GM19468 (cell line): Measurements from ENCODE around the gene POLR2L.

Experiments
- ATAC-seq: cut with Tn5 transposase; IDR thresholded peaks from one replicate; pipeline ENCODE4 v1.9.1; 2021; ENCODE audit warnings: mild to moderate bottlenecking, moderate library complexity, moderate number of reproducible peaks; ENCODE audit not compliant: unreplicated experiment; ENCODE audit errors: extremely low read depth

The POLR2L gene

DNA sequence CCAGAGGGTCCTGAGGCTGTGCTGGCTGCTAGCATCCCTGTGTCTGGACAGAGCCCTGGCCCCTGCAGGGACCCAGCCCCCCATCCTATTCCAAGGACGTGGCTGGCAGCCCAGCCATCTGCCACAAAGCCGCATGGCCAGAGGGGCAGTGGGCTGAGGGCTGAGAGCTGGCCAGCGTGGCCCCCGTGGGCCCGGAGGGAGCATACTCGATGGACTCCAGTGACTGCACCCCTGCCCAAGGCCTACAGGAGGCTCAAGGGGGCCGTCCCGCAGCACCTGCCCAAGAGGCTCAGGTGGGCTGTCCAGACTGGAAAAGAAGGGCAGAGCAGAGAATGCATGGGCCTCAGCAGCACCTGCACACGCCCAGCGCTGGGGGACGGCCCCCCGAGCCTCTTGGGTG is 13.5 kb upstream of the POLR2L start:
- ATAC-seq: no peak

DNA sequence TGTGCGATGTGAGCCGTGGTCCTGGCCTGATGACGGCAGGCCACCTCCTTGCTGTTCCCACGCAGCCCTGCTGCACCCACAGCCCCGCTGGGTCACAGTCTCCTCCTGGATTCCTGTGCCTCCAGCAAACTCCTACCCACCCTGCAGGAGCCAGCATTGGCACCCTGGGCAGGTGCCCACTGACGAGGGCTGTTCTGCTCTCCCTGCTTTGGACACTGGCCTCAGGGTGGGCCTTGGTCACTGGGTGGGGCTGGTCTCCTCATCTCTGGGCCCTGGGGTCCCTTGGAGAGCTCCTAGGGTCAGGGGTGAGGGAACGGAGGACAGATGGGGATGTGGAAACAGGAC is 13.0 kb upstream of the POLR2L start:
- no peak for ATAC-seq

DNA sequence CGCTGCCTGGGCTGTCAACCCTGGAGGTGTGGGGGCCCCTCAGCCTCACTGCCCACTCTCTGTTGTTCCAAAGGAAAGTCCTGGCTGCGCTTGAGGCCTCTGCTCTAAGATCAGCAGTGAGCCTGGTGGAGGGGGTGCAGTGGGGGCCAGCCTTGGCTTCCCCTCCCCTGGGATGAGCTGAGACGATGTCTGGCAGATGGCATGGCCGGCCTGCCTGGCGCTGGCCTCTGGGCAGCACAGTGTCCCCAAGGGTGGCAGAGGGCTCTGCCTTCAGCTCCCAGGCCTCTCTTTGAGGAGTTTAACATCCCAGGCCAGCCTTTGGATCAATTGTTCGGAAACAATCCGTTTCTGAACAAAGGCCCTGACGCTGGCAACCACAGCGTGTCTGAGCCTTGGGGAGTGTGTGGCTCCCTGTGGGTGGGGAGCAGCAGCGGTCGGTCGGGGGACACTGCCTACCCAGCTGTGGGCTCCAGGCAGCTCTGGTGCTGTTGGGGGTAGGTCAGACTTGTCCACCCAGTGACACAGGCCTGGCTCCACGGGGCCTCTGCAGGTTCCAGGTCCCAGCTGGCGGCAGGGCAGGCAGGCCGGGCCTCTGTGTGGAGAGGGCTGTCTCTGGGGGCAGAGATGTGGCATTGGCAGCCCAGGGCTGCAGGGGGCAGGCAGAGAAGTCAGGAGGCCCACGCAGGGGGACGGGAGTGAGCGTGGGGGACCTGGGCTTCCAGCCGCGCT is 12.4 kb upstream of the POLR2L start:
- ATAC-seq: no peak

DNA sequence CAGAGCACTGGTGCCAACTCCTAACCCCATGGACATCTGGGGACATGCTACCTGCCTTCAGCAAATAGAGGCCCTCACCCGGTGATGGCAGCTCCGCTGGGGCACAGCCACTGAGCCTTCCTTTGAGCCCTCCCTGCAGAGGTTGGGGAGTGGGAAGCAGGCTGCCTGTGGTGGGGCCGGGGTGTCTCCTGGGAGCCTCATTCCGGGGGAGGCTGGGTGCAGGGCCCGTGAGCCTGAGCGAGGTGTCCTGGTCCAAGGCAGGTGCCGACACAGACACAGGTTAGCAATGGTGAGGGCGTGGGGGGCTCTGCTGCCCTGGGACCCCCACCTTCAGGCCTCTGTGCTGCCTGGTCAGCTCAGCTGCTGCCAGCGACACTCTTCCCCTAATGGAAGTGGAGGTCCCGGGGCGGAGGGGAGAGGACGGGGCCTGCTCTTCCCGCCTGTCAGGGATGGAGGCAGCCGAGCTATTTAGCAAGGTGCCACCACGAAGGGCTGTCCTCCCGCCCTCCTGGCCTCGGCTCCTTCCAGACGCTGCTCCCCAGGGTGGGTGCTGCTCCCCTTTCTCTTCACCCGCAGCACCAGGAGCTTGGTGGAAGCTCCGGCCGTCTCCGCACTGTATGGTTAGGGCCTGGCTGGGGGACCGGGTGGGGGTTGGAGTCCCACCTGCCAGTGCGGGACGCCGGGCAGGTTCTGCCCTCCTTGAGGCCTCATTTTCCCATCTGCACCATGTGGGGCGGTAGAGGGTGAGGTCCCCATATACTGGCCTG is 11.5 kb upstream of the POLR2L start:
- ATAC-seq: no peak

DNA sequence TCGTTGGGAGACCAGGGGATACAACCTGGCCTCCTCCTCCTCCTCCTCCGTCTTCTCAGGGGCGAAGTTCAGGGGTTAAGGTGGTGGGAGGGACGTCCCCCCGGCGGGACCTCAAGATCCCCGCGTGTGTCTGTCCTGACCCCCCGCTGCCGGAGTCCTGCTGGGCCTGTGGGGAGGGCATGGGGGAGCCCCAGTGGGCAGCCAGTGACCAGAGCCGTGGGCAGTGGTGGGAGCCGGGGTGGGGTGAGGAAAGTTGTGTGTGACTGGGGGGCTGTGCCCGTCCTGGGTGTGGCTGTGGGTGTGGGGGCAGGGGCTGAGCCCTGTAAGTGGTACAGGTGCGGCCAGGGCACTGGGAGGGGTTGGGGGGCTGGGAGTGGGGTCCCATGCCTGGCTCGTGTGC is 10.4 kb upstream of the POLR2L start:
- ATAC-seq: no peak

DNA sequence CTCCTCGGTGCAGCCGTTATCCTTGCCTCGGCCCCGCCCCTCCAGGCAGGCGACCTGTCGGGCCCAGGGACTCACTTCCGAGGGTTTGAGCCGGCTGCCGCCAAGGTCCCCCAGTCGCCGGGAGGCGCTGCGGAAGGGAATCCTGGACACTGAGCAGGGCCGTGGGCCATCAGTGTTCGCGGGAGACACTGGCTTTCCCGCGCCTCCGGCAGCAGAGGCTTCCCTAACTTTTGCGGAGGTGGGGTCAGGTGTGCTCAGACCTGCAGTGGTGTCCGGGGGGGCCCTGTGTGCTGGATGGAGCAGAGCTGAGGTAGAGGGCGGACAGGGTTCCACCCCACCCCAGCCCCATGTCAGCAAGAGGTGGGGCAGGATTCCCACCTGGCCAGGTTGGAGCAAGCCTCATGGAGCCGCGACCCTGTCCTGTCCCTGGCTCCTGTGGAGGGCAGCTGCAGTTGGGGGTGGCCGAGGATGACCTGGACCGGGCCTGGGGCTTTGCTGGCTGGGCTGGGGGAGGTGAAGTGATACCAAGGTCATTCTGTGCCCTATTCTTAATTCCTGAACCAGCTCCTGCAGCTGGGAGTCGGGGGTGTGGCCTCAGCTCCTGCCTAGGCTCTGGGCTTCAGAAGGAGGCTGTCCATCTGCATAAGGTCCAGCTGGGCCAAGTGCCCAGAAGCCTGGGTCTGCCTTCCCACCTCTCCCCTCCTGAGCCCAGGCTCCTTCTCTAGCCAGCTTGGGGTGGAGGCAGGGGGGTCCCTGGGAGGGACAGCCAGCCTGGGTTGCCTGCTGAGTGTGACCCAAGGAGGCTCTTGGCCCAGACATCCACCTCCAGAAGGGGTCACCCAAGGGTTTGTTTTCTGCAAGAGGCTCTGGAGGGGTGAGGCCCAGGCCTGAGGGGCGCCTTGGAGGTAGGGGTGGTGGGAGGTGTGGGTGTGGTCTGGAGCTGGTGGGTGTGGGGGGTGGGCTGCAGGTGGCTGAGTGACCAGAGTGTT is 8.7 kb upstream of the POLR2L start:
- ATAC-seq: no peak

DNA sequence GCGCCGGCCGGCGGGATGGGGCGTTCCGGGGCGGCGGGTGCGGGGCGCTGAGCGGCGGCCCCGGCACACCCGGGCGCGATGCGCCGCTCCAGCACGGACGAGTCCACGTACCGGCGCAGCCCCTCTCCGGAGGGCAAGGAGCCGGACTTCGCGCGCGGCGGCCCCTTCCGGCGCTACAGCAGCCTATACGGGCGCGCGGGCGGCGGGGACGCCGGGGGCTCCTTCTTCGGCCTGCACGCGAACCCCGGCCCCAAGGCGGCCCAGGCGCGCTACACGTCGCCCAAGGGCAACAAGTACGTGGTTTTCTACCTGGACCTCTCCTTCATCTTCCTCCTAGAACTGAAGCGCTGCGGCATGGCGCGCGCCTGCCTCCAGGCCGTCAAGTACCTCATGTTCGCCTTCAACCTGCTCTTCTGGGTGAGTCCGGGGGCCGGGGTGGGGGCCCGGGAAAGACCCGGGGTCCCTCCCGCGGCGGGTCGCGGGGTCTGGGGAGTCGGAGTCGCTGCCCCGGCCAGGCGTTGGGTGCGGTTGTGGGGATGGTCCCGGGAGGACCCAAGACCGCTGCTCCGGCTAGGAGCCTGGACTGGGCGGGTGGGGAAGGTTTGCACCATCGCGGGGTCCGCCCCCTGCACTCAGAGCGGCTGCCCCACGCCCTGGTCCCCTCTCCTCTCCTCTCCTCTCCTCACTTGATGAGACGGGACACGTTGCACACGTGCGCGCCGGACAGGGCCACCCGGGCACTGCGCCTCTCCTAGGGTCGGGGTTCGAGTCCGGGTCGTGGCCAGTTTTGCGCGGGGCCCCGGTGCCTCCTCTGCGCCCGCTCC is 7.8 kb upstream of the POLR2L start:
- no peak for ATAC-seq

DNA sequence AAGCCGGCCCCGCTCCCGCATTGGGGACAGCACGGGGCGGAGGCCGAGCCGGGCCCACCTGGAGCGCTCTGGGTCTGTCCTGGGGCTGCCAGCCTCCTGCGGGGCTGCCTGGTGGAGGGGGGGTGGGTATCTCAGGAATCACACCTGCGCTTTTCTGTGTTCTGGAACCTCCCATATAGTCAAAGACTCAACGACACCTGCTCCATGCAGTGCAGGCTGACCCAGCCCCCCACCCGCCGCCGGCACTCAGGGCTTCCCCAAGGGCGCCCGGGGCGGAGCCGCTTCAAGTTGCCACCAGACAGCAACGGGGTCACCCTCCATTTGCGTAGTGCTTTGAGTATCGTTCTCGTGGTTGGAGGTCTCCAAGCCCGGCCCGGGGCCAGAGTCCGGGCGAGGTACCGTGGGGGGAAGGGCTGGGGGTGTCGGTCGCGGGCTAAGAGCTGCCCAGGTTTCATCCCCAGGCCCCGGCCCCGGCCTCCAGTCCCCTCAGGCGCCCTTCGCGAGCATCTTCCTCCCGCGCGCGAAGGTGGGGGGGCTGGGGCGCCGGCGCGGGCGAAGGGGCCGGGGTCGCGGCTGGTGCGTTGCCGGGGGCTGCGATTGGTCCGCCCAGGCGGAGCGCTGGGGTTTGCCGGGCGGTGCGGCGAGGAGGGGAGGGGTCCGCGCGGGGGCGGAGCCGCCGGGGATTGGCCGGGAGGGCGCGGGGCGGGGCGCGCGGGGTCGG is 6.9 kb upstream of the POLR2L start:
- no peak for ATAC-seq

DNA sequence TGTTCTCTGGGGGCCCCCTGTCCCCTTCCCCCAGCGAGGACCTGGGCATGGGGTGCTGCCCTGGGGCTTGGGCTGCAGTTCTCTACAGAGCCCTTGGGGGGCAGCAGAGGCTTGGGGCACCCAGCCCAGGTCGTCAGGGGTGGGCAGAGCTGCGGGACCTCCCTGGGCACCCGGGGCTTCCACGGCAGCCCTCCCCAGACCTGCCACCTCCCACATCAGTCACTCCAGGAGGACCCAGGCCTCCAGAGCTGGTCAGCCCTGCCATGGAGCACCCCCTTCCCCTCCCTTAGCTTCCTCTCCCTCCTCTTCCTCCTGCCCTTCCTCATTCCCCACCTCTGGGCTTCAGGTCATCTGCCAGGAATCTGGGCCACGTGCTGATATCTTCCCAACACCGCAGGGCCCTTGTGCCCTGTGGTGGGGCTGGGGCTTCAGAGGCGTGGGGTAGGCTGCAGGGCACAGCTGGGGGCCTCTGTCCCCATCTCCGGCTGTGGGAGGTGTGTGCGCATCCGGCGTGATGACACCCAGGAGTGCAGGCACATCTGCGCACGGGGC is 6.1 kb upstream of the POLR2L start:
- ATAC-seq: no peak

DNA sequence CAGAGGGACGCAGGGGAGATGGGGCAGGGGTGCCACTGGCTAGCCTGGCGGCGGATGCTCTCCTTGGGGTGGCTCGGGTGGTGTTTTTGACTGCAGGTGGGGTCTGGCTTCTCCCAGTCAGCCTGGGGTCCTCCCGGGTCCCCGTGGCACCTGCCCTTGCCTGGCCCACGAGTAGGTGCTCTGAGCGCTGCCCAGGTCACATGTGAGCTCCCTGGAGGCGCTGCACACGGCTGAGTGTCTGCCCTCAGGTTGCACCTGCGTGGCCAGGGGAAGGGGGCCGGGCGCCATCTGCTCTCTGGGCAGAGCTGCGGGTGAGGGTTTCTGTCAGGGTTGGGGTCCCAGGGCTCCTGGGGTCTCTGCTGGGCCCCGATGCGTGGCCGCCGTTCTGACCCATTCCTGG is 5.5 kb upstream of the POLR2L start:
- no peak for ATAC-seq

DNA sequence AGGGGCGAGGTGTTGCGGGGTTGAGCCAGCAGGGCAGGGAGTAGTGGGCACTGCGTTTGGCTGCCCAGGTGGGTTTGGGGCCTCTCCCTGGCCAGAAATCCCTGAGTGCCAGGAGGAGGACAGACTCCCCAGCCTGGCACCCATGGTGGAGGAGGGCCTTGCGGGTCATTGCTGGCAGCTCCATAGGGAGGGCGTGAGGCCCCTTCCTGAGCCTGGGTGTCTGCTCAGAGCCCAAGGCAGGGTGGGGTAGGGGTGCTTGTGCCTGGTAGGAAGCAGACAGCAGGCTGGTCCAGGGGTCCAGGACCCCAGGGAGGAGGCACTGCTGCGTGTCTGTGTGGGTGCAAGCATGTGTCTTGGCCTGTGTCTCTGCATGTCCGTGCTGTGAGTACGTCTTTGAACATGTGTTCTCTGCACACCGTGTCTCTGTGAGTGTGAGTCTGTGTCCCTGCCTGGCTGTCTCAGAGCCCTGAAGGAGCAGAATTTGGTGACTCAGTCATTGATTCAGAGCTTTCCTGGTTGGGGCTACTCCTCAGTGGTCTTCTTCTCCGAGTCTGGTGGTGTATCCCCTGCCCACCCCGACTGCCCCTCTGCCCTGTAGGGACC is 4.3 kb upstream of the POLR2L start:
- ATAC-seq: no peak

DNA sequence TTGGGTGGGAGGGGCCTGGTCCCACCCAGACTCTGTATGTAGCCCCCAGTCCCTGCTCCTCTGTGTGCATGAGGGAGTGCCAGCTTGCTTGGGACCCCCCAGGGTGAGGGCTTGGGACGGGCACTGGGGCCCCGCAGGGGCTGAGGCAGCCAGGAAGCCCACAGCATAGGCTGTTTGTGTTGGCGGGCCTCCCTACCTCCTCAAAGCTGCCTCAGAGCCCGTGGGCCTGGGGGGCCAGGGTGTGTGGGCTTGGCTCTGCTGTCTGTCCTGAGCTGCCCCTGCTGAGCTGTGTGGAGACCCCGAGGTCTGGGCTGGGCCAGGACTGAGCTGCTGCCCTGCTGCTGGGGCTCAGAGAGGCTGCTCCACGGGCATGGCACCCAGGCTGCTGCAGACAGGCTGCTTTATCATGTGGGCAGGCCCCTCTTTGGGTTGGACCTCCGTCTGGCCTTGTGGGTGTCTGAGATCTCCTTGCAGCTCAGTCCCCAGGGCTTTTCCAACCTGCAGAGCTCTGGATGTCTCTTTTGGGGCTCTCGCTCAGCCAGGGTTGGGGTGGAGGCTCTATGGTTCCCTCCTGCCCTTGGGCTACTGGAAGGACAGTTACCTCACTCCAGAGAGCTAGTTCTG is 3.7 kb upstream of the POLR2L start:
- ATAC-seq: no peak

DNA sequence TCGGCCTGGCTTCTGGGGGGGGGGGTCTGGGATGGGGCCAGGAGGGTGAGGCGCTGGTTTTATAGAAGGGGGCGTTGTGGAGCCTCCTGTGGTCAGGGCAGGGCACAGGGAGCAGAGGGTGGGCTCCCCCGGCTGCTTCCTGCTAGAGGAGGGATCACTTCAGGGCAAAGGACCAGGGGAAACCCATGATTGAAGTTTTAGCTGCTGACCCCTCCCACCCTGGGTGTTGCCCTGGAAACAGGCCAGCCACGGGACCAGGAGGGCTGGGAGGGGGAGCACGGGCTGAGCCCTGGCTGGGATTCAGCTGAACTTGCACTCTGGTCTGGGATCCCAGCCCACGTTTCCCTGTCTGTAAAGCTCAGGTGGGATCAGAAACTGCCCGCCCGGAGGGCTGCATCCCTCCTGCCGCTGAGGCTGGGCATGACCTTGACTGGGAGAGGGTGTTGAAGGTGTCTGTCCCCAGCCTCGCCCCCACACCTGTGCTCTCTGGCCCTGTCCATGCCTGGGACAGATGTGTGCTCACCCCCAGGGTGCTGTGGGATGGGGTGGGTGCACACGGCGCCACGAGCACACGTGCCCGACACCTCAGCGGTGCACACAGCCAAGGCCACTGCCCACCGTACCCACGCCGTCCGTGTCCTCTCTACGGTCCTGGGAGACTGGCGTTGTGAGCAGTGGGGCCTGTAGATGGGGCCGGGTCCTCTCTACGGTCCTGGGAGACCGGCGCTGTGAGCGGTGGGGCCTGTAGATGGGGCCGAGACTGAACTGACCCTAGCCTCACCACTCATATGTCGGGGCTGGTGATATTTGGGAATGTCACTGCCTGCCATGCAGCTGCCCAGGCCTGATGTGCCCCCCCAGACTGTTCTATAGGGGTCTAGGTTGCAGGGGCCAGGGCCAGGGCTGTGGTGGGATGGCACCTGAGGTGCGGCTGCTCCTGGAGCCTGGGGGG is 2.6 kb upstream of the POLR2L start:
- no peak for ATAC-seq

DNA sequence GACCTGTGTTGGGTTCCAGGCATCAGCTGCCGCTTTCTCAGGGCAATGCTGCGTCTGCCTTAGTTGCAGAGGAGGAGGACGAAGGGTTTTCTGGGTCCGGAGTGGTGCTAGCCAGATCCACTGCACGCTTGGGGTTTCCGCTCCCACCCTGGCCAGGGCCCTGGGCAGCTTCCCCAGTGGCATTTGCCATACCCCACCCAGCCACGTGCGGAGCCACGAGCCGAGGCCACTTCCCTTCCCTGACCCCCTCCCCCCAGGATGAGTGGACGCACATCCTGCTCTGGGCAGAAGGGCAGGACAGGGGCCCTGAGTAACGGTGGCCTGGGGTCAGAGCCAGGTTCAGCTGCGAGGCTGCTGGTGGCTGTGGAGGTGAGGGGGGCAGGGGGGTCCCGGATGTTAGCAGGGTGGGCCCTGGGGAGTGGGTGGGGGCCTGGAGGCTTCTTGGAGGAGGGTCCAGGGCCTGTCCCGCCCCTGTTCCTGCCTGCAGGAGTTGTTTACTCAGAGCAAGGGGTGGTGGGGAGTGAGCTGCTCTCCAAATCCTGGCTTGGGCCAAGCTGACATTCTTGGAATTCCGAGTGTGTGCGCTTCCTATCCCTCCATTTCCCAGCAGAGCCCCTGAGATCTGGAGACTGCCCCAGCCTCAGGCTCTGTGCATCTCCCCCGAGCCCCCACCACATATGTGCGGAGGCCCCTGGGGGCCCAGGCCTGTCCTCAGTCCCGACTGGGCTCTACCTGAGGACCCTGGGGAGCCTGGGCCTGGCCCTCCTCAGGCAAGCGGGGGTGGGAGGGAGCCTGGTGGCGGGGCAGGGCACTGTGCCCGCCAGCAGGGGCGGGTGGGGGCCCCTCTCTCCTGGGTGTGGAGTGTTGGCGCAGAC is 1.7 kb upstream of the POLR2L start:
- ATAC-seq: no peak

DNA sequence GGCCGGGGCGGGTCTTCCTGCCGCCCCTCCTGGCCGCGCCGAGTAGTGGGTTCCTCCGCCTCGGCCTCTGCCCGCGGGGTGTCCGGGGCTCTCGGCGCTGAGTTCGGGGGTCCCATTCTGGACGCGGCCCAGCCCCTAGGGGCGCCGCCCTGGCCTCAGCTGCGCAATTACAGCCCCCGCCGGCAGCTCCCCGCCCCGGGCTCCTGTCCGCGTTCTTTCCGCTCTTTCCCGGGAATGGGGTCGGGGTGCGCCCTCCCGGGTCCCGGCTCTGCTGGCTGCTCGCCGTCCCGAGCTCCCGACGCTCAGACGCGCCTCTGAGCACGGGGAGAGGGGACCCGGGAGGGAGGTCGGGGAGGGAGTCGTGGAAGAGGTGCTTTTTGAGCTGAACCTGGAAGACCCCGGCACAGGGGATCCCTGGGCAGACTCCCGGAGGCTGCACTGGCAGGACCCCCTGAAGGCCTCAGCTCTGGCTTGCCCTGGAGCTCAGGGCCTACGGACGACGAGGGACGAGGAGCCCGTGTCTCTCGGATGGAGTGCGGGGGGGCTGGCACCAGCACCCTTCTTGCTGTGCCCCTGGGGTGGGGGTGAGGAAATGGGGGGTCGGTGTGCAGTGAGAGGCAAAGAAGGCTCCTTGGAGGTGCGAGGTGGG is 881 bp upstream of the POLR2L start:
- no peak for ATAC-seq

DNA sequence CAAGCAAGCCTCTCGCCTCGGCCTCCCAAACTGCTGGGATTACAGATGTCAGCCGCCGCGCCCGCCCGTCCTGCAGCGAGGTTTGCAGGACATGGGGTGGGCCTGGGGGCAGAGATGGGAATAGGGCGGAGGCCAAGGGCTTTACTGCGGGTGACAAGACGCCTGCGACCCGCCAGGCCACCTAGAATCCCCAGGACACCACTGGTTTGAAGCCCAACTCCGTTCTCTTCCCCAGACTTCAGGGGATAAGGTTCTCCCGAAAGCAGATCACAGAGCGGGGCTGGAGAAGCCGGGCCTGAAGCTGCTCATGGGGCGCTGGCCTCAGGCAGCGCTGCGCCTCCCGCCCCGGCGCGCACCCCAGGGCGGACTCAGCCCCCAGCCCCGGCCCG is 354 bp downstream of the POLR2L start:
- no peak for ATAC-seq
